H9 (cell line): ENCODE results near the gene CDH24. TPM values are rescaled to one million over a fixed set of nuclear protein-coding genes. Genes with fewer than 3 reads are reported as not detected.

Source experiments
- DNase-seq: peaks from one replicate; pipeline ENCODE4 v3.0.0-alpha.2; 2017
- H2AFZ ChIP-seq: one replicate; pipeline ENCODE4 v1.6.1; 2013; ENCODE audit warnings: mild to moderate bottlenecking, low read length, control low read depth, moderate library complexity
- H2AK5ac ChIP-seq: 2 replicates; pipeline ENCODE4 v1.6.1; 2013; ENCODE audit warnings: low read length, control low read depth, mixed read lengths; ENCODE audit not compliant: insufficient read length
- H2BK120ac ChIP-seq: one replicate; pipeline ENCODE4 v1.6.1; 2013; ENCODE audit warnings: low read depth, mild to moderate bottlenecking, low read length, control low read depth, inconsistent platforms; ENCODE audit not compliant: poor library complexity, severe bottlenecking
- H2BK12ac ChIP-seq: 2 replicates; pipeline ENCODE4 v1.6.1; 2013; ENCODE audit warnings: low read length, control low read depth, mixed read lengths, low read depth; ENCODE audit not compliant: insufficient read length
- H2BK15ac ChIP-seq: 2 replicates; pipeline ENCODE4 v1.6.1; 2013; ENCODE audit warnings: low read depth, low read length, control low read depth
- H2BK20ac ChIP-seq: one replicate; pipeline ENCODE4 v1.6.1; 2013; ENCODE audit warnings: low read depth, mild to moderate bottlenecking, low read length, control low read depth, inconsistent platforms; ENCODE audit not compliant: poor library complexity, severe bottlenecking
- H2BK5ac ChIP-seq: 2 replicates; pipeline ENCODE4 v1.6.1; 2013; ENCODE audit warnings: low read length, control low read depth, mixed read lengths; ENCODE audit not compliant: insufficient read length
- H3K14ac ChIP-seq: 2 replicates; pipeline ENCODE4 v1.6.1; 2013; ENCODE audit warnings: low read length, control low read depth; ENCODE audit not compliant: insufficient read depth
- H3K18ac ChIP-seq: 2 replicates; pipeline ENCODE4 v1.6.1; 2013; ENCODE audit warnings: low read depth, mild to moderate bottlenecking, mixed read lengths, low read length, control low read depth; ENCODE audit not compliant: insufficient read length
- H3K23ac ChIP-seq: 2 replicates; pipeline ENCODE4 v1.6.1; 2013; ENCODE audit warnings: low read length, control low read depth, mixed read lengths, low read depth; ENCODE audit not compliant: insufficient read length
- H3K23me2 ChIP-seq: 2 replicates; pipeline ENCODE4 v1.6.1; 2013; ENCODE audit warnings: low read depth, mild to moderate bottlenecking, mixed read lengths, low read length, control low read depth; ENCODE audit not compliant: insufficient read length, poor library complexity, severe bottlenecking
- H3K27ac ChIP-seq: 2 replicates; pipeline ENCODE4 v1.5.1; 2013; ENCODE audit warnings: low read length, control low read depth, mixed read lengths, low read depth; ENCODE audit not compliant: insufficient read length
- H3K27me3 ChIP-seq: 2 replicates; pipeline ENCODE4 v1.6.1; 2013; ENCODE audit warnings: low read length, control low read depth, inconsistent platforms; ENCODE audit not compliant: insufficient read depth
- H3K4ac ChIP-seq: 2 replicates; pipeline ENCODE4 v1.6.1; 2013; ENCODE audit warnings: low read depth, mild to moderate bottlenecking, control low read depth, inconsistent platforms, low read length, moderate library complexity
- H3K4me1 ChIP-seq: 2 replicates; pipeline ENCODE4 v1.6.1; 2013; ENCODE audit warnings: low read length, control low read depth, inconsistent platforms; ENCODE audit not compliant: insufficient read depth
- H3K4me2 ChIP-seq: 2 replicates; pipeline ENCODE4 v1.6.1; 2013; ENCODE audit warnings: low read length, control low read depth, mixed read lengths; ENCODE audit not compliant: insufficient read length, insufficient read depth
- H3K56ac ChIP-seq: 2 replicates; pipeline ENCODE4 v1.6.1; 2013; ENCODE audit warnings: low read depth, mild to moderate bottlenecking, mixed read lengths, low read length, control low read depth; ENCODE audit not compliant: insufficient read length
- H3K79me1 ChIP-seq: 2 replicates; pipeline ENCODE4 v1.6.1; 2013; ENCODE audit warnings: low read depth, mild to moderate bottlenecking, moderate library complexity, low read length, control low read depth, inconsistent platforms; ENCODE audit not compliant: insufficient read depth, poor library complexity, severe bottlenecking
- H3K79me2 ChIP-seq: 2 replicates; pipeline ENCODE4 v1.6.1; 2013; ENCODE audit warnings: low read length, control low read depth, inconsistent platforms; ENCODE audit not compliant: insufficient read depth
- H3K9ac ChIP-seq: 2 replicates; pipeline ENCODE4 v1.6.1; 2013; ENCODE audit warnings: low read length, control low read depth, mixed read lengths; ENCODE audit not compliant: insufficient read length; ENCODE audit errors: extremely low read depth
- H3K9me3 ChIP-seq: one replicate; pipeline ENCODE4 v1.6.1; 2013; ENCODE audit warnings: low read depth, low read length, inconsistent platforms; ENCODE audit not compliant: control insufficient read depth
- H3T11ph ChIP-seq: one replicate; pipeline ENCODE4 v1.6.1; 2013; ENCODE audit warnings: mild to moderate bottlenecking, low read length, control low read depth, inconsistent platforms
- H4K20me1 ChIP-seq: one replicate; pipeline ENCODE4 v1.6.1; 2013; ENCODE audit not compliant: control insufficient read depth, insufficient read length, insufficient read depth
- H4K5ac ChIP-seq: 2 replicates; pipeline ENCODE4 v1.6.1; 2013; ENCODE audit warnings: low read depth, mild to moderate bottlenecking, mixed read lengths, low read length, control low read depth; ENCODE audit not compliant: insufficient read length
- H4K8ac ChIP-seq: replicated peaks from 2 replicates; pipeline ENCODE4 v1.6.1; 2013; ENCODE audit warnings: low read length, control low read depth, mixed read lengths, low read depth; ENCODE audit not compliant: insufficient read length
- H4K91ac ChIP-seq: 2 replicates; pipeline ENCODE4 v1.6.1; 2013; ENCODE audit warnings: low read depth, mild to moderate bottlenecking, moderate library complexity, mixed read lengths, low read length, control low read depth; ENCODE audit not compliant: insufficient read length
- H3K27ac Mint-ChIP-seq, 3 experiments: 2 replicates in 2 of 3; 3 replicates in 1 of 3; pipeline ENCODE4 v1.8.0; 2020 to 2021; ENCODE audit warnings: mixed read lengths in 3 of 3, mild to moderate bottlenecking in 1 of 3, moderate library complexity in 1 of 3
- H3K27me3 Mint-ChIP-seq: 2 replicates; pipeline ENCODE4 v1.8.0; 2021; ENCODE audit warnings: low read depth, mild to moderate bottlenecking, moderate library complexity, mixed read lengths
- H3K36me3 Mint-ChIP-seq, 3 experiments: 2 replicates in 2 of 3; 3 replicates in 1 of 3; pipeline ENCODE4 v1.8.0; 2020 to 2021; ENCODE audit warnings: low read depth in 3 of 3, mixed read lengths in 3 of 3; ENCODE audit not compliant: insufficient read depth in 1 of 3
- H3K4me1 Mint-ChIP-seq, 2 experiments: 2 replicates each; pipeline ENCODE4 v1.8.0; 2020; ENCODE audit warnings: mixed read lengths in 2 of 2
- H3K4me3 Mint-ChIP-seq, 2 experiments: 2 replicates in 1 of 2; 3 replicates in 1 of 2; pipeline ENCODE4 v1.8.0; 2020 to 2021; ENCODE audit warnings: mild to moderate bottlenecking in 2 of 2, mixed read lengths in 2 of 2, moderate library complexity in 1 of 2
- H3K9me3 Mint-ChIP-seq, 2 experiments: 2 replicates in 1 of 2; 3 replicates in 1 of 2; pipeline ENCODE4 v1.8.0; 2020; ENCODE audit warnings: mild to moderate bottlenecking in 2 of 2, mixed read lengths in 2 of 2, moderate library complexity in 1 of 2
- CTCF ChIP-seq: fragments of 200-600 bp; sonication (generic); conservative IDR thresholded peaks from 3 replicates; pipeline ENCODE4 v1.8.0; 2021; ENCODE audit warnings: antibody characterized with exemption, mild to moderate bottlenecking
- WGBS: extraction: QIAGEN DNeasy Blood & Tissue Kit; methylation state at CpG from one replicate; pipeline ENCODE4 v1.1.7; 2013; ENCODE audit warnings: missing lambda C conversion rate, low lambda C conversion rate, mixed read lengths; ENCODE audit not compliant: insufficient read length; ENCODE audit errors: extremely low coverage; 5-methylcytosine and 5-hydroxymethylcytosine counted together
- total RNA-seq: library from RNA; stranded (reverse); gene quantifications from 2 replicates; pipeline ENCODE4 v1.2.1, GENCODE V29; 2021

The CDH24 gene
- total RNA-seq, 1 experiment from 2014 or later: 16.7 TPM

DNA sequence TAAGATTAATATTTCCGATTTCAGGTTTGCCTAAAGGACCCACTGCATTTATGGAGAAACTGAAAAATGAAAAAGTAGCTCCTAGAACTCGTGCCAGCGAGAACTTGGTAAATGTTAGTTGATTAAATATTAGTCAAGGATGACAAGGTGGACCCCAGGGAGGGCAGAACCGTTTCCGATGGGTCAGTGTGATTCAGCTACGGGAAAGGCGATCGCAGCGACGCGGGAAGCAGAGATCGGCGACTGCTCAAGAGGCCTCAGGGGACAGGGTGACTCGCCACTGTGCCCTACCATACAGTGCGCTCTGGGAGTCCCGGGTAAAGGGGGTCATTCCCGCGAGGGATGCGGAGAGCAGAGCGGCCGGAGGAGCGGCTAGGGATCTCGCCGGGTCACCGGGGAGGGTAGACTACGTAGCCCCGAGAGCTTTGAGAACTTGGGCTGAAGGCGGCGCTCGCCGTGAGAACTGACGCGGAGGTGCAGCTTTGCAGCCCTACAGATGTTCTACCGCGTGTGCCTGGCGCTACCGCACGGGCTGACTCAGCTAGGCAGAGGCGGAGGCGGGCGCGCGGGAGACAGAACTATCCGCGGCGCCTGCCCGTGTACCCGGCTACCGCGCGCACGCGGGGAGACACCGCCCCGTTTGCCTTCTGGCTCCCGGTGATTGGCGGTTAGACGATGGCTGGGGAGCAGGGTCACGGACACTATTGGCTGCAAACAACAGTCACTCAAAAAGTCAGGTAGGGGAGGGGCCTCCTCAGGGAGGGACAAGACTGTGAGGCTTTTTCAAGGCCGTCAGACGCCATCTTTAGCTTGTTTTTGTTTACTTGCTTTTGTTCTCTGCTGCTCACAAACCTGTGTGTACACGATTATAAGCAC lies 50.5 kb downstream of the CDH24 start:
- Histone ChIP-seq H3K79me2 (no peaks in the 10 kb centered on the region), H3K4ac (no peak overlapping the region; the same call in 1 of the 2 replicates), H2BK20ac (no peak overlapping the region), H2BK15ac (no peak overlapping the region), H3K56ac (peak overlapping the region; percentile 77), H3K18ac (peak overlapping the region; percentile 100), H3K79me1 (no peaks in the 10 kb centered on the region), H3K27me3 (no peaks in the 10 kb centered on the region), H4K5ac (peak overlapping the region; percentile 97), H3K23ac (peak overlapping the region; percentile 73), H4K8ac (no peak overlapping the region), H2AK5ac (peak overlapping the region; percentile 87), H2BK5ac (peak overlapping the region; percentile 98), H3K9ac (peak overlapping the region; percentile 91), H3K14ac (peak overlapping the region; percentile 97), H3T11ph (peak overlapping the region; percentile 98), H3K4me1 (peaks cover 5% of the 10 kb centered on the region; the same call in 1 of the 2 replicates), H3K4me2 (peak overlapping the region; percentile 49), H3K23me2 (no peaks in the 10 kb centered on the region), H4K91ac (peak overlapping the region; percentile 91), H2AFZ (no peak overlapping the region), H3K27ac (peak overlapping the region; percentile 82), H2BK12ac (peak overlapping the region; percentile 100), H3K9me3 (no peaks in the 10 kb centered on the region), H2BK120ac (peak overlapping the region; percentile 63), H4K20me1 (no peaks in the 10 kb centered on the region)
- peak; percentile 51; the same call in 2 of the 3 replicates for TF ChIP-seq CTCF
- Mint-ChIP-seq H3K4me3 (peak overlapping the region; percentile 88 to 90), H3K27me3 (no peaks in the 10 kb centered on the region), H3K9me3 (peaks cover 0 to 6% of the 10 kb centered on the region in 2 experiments; a peak in 3 of 5 replicates), H3K36me3 (peaks cover 0 to 9% (median 4%) of the 10 kb centered on the region in 3 experiments; a peak in 3 of 7 replicates), H3K4me1 (peaks cover 17 to 37% of the 10 kb centered on the region in 2 experiments), H3K27ac (peak overlapping the region; percentile 98 to 100 (median 99))
- no CpG with 5 or more reads among the region's 62 CpGs for WGBS
- DNase-seq: peak; percentile 96
